COLO668 (cell line): ENCODE results near the gene ABCC5.

Experiments used
- DNase-seq: peaks from one replicate; lab custom pipeline; 2025; ENCODE audit not compliant: unreplicated experiment; lab: John Stamatoyannopoulos, UW

Gene ABCC5

DNA sequence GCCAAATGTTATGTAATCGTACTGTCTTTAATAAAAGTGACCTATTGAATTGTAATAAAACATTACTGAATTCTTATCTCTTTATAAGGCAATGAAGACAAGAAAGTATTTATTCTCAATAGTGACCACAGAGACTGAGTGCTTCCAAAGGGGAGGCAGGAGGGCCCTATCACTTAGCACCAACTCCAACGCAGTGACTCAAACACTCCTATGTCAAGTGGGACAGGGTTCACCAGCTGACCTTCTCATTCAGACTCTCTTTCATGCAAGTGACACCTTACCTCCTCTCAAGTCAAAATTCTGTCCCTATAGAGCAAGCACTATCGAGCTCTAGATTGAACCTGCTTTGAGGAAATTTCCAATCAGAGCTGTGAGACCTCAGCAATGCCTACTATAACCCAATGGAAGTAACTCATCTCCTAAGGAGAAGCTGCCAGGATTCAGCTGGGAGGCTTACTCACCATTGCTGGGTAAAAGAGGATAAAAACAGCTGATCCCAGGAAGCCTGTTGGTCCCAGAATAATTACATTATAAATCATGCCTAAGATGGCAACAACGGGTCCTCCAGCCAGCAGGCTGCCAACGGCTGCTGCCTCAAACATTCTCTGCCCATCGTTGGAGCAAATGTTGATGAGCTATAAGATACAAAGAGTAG is 35.6 kb downstream of the ABCC5 start:
- no peak for DNase-seq

DNA sequence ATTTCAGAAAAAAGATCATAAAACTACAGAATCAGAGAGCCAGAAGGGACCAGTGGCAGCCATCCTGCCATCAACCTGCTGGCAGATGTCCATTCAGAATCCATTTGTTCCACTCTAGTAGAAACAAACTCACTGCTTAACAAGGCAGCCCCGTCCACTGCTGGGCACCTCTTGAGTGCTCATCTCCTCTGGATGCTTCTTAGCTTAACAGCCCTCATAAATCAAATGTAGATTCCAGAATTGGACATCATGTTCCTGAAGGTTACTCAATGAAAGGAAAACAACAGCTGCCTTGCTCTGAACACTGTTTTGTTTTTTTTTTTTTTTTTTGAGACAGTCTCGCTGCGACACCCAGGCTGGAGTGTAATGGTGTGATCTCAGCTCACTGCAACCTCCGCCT is 37.3 kb downstream of the ABCC5 start:
- DNase-seq, result no peak

DNA sequence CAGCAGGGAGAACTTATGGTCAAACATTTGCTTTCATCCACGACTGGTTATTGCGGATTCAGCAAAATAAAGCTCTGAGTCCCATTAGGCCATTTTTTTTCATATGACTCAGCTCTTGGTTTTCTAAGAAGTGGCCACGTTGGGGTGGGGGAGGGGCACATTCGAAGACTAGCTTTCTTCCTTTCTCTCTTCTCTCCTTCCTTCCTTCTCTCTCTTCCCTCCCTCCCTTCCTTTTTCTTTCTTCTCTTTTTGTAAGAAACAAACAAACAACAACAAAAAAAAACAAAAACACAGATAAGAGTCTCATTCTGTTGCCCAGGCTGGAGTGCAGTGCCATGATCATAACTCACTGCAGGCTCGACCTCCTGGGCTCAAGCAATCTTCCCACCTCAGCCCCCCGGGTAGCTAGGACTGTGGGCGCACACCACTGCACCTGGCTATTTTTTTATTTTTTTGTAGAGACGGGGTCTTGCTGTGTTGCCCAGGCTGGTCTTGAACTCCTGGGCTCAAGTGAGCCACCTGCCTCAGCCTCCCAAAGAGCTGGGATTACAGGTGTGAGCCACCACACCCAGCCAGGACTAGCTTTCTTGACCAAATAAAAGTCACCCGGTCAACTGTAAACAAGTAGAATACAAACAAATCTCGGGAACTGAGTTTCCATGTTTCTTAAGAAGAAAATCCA is 41.6 kb downstream of the ABCC5 start:
- no peak for DNase-seq

DNA sequence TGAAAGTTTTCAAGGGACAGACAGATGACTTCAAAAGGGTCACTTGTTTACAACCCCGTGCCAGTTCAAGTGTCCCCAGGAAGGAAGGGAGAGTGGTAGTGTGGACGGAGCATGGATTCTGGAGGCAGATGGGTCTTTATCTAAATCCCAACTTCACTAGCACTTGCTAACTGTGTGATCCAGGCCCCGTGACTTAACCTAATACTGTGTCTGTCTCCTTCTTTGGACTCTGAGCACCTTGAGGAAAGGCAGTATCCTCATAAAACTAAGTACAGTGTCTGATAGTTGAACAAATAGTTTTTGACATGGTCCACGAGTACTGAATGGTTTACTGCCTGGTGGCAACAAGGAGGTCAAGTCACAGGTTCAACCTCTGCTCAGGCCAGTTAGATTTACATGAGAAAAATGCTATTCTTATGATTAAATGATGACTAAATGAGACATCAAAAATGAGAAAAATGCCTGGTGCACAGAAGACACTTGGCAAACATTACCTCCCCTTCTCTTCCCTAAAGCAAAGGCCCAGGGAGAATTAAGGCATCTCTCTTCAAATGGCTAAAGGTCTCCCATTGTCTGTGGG is 48.9 kb downstream of the ABCC5 start:
- no peak for DNase-seq

DNA sequence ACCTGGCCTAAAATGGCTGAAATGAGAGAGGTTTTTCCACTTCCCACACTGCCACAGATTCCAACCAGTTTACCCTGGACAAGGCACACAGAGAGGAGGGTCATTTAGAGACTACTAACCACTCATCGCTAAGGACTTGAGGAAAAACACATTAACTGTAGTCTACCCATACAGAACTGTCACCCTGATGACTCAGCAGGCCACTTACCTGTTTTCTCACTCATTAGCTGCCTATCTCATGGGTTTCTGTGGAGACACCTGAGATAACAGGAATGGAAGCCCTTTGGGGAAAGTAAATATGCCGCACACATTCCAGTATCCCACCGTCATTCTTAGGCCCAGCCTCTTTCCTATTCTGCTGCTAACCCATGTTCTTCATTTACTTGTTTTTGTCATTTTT is 50.0 kb downstream of the ABCC5 start:
- DNase-seq, result peak; percentile 1

DNA sequence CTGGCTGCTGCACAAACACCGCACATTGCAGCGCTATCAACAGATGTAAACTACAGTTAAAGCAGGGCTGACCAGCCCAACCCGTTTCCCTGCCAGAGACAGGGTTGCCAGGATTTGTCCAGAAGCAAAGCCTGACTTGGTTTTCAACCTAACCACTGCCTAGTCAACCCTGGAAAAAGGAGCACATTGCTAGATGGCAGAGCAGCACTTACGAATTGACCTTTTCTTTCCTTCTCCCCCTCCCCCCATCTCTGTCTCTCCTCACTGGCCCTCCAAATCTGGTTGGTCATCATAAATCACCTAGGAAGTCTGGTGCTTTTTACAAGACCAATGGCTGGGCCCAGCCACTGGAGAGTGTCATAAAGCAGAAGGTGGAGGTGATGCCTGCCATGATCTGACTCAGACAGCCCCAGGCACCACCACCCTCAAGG is 51.3 kb downstream of the ABCC5 start:
- DNase-seq, result no peak

DNA sequence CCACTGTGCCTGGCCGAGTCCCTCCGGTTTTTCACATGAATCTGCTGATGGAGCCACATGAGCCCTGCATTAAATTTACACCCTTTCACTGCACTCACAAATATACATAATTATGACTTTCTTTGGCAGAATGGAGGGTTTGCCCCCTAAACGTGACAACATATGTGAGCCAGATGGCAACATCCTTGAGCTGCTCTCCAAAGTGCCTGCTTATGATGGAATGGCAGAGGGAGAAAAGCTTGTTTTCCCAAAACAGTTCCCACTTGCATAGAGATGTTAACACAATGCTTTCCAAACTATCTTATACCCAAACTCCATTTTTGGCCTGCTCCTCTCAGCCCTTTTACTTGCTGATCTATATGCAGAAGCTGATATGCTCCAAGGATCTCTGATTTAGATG is 54.9 kb downstream of the ABCC5 start:
- DNase-seq, result no peak

DNA sequence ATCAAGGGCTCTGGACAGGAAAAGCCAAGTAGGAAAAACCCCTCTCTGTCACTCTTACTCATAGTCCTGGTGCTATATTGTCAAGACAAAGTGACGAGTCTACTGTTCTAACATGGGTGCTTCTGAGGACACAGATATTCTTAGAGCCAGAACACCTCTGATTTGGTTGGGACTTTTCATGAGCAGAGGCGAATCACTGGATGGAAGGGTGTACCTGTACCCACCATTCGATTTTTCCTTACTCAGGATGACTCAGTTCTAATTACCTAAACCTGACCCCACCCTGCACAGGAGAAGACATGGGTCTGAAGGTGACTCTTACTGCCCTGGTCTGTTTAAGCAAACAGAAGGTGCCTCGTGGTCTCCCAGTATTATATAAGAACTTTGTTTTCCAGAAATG is 58.5 kb downstream of the ABCC5 start:
- DNase-seq, result no peak

DNA sequence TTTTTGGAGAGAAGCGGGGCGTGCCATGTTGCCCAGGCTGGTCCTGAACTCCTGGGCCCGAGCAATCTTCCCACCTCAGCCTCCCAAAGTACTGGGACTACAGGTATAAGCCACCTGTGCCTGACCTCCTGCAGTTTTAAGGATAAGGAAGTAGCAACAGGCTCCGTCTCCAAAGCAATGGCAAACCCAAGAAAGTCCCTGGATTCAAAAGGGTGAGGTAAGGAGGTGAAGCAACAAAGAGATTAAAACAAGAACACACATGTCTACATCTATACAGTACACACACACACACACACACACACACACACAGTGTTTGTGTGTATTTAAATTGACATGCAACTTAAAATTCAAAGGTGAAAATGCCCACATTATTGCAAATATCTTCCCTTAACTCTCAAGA is 58.9 kb downstream of the ABCC5 start:
- no peak for DNase-seq

DNA sequence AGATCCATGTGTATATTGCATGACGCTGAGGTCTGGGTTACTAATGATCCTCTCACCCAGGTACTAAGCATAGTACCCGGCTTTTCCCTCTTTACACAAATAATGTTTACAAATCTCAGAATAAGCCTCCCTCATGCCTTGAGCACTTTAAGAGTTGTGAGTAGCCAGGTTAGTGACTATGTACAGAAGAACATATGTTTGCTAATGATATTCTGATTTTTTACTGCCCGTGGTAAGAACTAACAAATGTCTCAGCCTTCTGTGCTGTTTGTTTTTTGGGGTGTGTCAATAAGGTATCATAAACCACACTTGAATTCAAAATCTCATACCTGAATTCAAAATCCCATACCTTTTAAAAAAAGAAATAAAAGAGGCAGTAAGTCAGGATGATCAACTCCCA is 59.5 kb downstream of the ABCC5 start:
- DNase-seq, result no peak

DNA sequence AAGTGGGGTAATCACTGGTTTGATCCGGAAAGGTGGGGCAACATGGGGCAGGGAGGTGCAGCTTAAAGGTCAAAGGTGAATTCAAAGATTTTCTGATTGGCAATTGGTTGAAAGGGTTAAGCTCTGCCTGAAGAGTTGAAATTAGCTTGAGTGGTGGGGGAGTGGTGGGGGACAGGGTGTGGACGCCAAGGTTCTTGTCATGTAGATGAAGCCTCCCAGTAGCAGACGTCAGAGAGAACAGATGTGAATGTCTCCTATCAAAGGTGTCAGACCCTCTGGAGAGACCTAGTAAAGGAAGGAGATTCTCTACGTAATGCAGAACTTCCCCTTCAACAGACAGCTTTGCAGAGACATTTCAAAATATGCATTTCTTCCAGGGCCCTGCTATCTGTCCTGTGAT is 62.8 kb downstream of the ABCC5 start:
- DNase-seq, result no peak

DNA sequence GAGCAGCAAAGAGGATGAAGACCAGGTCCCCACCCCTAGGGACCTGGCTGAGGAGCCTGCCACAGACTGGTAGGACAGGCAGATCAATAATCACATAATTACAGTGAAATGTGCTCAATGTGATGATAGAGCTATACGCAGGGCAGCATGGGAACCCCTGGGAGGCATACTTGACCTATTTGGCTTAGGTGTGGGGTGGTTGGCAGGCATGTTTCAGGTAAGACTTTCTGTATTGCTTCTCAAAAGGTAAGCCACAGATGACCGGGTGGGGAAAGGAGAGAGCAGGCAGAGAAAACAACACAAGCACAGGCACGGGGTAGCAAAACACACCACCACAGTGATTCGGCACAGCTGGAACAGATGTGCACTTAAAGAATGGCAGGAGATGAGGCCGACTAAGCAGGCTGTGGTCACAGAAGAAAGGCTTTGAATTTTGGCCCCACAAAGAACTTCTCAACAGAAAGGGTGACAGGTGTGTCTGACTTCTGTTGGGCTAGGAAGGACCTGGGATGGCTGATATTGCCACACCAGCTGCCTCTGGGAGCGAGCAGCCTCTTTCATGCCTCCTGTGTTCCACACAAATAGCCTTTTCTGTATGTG is 64.1 kb downstream of the ABCC5 start:
- no peak for DNase-seq

DNA sequence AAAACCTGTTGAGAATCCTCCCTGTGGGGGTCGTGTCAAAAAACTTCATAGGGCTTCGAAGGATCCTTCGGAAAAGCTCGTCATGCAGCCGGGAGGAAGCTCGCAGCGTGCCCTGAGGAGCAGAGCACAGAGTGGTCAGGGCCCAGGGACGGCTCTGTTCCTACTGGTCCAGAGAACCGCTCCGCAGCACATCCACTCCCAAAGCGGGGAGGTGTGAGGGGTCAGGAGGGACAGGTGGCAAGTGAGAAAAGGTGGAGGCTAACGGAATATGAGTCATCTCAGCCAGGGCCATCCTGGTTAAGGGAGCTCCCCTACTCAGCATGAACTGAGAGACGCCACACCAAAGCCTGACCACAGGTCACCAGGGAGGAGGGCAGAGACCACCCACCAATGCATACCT is 66.2 kb downstream of the ABCC5 start:
- DNase-seq, result no peak

DNA sequence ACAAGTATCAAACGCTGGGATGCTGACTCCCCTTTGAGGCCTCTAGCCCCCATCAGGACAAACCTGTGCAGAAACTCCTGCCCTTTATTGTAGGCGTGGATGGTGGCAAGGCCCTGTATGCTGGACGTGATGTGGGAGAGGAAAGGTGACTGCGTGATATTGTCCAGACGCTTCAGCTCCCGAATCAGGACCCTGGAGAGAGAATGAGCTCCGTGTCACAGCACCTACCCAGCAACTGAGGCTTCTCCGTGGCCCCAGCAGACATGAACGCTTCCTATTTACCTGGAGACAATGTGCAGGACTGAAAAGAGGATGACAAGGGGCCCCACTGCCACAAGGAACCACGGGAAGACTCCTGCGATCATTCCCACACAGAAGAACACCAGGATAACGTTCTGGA is 68.0 kb downstream of the ABCC5 start:
- no peak for DNase-seq

DNA sequence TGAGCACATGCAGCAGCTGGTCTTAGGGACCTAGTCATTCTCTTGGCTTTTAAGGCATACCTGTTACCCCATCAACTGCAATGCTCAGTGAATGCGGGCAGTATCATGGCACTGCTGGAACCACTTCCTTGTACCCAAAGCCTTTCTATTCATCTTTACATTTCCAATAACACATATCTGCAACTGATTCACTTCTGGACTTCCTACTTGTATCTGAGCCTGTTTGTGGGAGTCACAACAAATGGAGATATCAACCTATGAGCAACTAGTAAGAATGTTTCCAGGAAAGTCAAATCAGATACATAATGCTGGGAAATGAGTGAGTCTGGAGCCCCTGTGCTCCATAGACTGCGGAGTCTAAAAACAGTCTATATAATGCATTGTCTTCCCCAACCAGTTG is 71.6 kb downstream of the ABCC5 start:
- no peak for DNase-seq

DNA sequence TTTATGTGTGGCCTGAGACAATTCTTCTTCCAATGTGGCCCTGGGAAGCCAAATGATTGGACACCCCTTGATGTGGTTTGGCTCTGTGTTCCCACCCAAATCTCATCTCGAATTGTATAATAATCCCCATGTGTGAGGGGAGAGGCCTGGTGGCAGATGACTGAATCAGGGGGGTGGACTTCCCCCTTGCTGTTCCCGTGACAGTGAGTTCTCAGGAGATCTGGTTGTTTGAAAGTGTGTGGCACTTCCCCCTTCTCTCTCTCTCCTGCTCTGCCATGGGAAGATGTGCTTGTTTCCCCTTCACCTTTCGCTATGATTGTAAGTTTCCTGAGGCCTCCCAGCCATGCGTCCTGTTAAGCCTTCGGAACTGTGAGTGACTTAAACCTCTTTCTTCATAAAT is 72.9 kb downstream of the ABCC5 start:
- DNase-seq, result no peak

DNA sequence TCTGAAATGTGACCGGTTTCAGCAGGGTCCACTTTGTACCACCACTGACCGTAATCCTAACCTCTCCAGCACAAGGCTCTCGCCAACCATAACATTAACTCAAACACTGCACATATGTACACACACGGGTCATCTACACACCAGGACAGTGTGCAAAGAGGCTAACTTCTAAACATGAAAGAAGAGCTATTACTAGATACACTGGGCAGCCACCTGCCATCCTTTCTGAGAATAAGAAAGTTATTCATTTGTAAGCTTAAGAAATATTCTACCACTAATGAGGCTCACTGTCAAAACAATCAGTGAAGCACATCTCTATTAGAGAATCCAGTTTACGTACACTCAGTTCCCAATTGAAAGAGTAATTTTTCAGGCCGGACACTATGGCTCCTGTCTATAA is 73.9 kb downstream of the ABCC5 start:
- no peak for DNase-seq

DNA sequence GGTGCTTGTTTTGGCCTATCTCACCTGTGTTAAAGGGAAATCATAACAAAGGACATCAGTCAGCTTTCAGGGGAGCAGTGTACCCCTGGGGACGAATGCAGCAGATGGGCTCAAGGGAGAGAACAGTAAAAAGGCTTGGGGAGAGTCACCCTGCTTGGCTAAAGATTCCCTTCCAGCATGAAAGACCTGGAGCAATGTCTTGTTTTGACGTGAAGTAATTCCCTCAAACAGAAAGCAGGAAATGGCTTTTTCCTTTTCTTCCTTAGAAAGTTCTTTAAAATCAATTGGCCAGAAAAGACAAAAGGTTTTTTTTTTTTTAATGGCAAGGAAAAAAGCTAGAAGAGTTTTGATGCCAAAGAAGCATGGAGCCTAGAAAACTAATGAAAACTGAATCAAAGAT is 76.5 kb downstream of the ABCC5 start:
- DNase-seq, result no peak

DNA sequence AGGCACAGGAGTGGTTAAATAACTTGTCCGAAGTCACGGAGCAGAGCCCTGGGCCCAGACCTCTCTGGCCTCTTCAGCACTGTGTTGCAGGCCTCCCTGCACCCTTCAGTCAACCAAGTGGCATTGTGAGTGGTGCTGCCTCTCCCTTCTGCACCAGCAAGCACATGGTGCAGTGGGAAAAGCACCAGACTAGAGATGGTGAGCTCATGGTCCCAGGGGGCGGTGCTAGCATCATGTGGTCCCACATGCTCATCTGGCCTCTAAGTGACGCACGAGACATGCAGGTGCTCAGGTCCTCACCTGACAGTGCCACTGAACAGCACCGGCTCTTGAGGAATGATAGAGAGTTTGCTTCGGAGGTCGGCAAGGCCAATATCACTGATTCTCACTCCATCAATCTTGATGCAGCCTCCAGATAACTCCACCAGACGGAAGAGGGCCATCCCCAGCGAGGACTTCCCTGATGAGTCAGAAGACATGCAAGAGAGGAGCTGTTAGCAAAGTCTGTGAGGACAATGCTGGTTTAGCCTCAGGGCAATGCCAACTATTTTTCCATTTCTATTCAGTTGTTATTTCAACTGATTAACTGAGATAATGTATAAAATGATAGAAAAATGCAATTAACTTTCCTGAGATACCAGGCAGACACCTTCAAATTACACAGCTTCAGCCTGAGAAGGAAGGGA is 79.9 kb downstream of the ABCC5 start:
- DNase-seq, result no peak

DNA sequence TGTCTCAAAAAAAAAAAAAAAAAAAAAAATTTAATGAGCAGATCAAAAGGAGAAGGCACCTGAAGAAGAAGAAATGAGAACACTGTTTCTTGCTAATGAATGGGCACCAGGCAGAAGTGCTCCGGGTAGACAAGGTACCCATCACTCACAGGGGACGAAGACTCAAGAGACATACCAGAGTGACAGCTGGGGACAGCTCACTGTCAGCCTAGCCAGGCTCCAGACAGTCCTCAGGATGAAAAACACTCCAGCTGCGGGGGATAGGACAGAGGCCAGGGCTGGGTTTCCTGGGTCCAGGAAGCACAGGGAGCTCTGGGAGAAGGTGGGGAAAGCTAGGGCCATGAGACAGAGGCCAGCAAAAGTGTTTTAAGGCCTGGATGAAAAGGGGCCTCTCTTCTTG is 84.5 kb downstream of the ABCC5 start:
- DNase-seq, result no peak

DNA sequence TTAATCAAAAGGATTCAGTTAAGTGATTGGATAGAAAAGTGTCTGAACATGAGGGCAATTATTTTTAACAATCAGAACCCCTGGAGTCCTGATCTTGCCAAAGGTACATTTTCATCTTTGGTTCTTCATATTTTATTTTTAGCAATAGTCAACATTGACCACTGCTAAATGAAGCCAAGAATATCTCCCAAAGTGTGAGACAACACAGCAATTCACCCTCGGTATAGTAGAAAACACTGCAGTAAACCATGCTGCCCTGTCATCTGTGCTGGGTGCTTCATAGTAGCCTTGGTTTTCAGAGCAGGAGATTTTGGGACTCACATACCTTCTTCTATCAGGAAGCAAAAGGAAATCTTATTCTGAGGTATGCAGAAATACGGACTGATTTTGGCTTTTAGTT is 85.8 kb downstream of the ABCC5 start:
- DNase-seq, result no peak

DNA sequence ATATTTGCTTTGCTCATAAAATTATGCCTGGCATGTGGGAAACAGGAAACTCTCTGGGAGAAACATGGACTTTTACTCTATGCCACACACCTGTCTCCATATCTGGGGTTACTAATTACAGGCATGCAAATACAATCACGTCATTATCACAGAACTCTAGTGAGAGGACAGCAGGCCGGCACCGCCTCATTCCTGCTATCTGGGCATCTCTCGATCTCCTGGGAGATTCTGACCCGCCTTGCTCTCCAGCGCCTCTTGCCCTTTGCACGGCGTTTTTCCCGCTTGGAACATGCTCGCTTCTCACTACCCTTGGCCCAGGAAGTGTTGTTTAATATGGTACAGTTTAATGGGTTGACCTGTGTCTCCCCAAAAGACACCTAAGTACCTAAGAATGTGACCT is 87.6 kb downstream of the ABCC5 start:
- no peak for DNase-seq
